Small intestine (tissue), 7 donors: ENCODE results near the gene ANKZF1. TPM values are rescaled to one million over a fixed set of nuclear protein-coding genes. Genes with fewer than 3 reads are reported as not detected.

Source experiments
- DNase-seq, 2 donors: peaks; one replicate each; pipeline versions ENCODE4 v3.0.0 to v3.0.0-alpha.2; 2013
- FAIRE-seq: peaks from 2 replicates; lab custom pipeline; 2012; peaks lifted over from hg19 to GRCh38; lab: Jason Lieb, UNC
- H3K27ac ChIP-seq, 3 donors: one replicate each; pipeline ENCODE4 v1.5.1; 2013; ENCODE audit warnings: low read length in 2 of 3, mild to moderate bottlenecking in 2 of 3, control low read depth in 1 of 3, inconsistent platforms in 1 of 3, low read depth in 1 of 3, moderate library complexity in 1 of 3
- H3K27me3 ChIP-seq, 3 donors: one replicate each; pipeline ENCODE4 v1.6.1; 2013; ENCODE audit warnings: low read length in 3 of 3, inconsistent platforms in 1 of 3; ENCODE audit not compliant: control insufficient read depth in 3 of 3, insufficient read depth in 3 of 3
- H3K36me3 ChIP-seq, 3 donors: one replicate each; pipeline ENCODE4 v1.6.1; 2013; ENCODE audit warnings: low read length in 3 of 3, inconsistent platforms in 1 of 3, low read depth in 1 of 3, mild to moderate bottlenecking in 1 of 3, moderate library complexity in 1 of 3; ENCODE audit not compliant: control insufficient read depth in 3 of 3, insufficient read depth in 2 of 3
- H3K4me1 ChIP-seq, 3 donors: one replicate each; pipeline ENCODE4 v1.6.1; 2013; ENCODE audit warnings: low read length in 2 of 3, inconsistent platforms in 1 of 3, low read depth in 1 of 3, mild to moderate bottlenecking in 1 of 3, moderate library complexity in 1 of 3; ENCODE audit not compliant: control insufficient read depth in 3 of 3, insufficient read depth in 2 of 3
- H3K4me3 ChIP-seq, 3 donors: one replicate each; pipeline ENCODE4 v1.5.1; 2013; ENCODE audit warnings: low read length in 3 of 3, control low read depth in 1 of 3, inconsistent platforms in 1 of 3, low read depth in 1 of 3, mild to moderate bottlenecking in 1 of 3, moderate library complexity in 1 of 3
- H3K9me3 ChIP-seq, 2 donors: one replicate each; pipeline ENCODE4 v1.6.1; 2013; ENCODE audit warnings: low read depth in 1 of 2, low read length in 1 of 2; ENCODE audit not compliant: control insufficient read depth in 2 of 2, insufficient read depth in 1 of 2
- WGBS, 3 donors: extraction: QIAGEN DNeasy Blood & Tissue Kit; methylation state at CpG; one replicate each; pipeline ENCODE4 v1.1.7; 2013; 5-methylcytosine and 5-hydroxymethylcytosine counted together
- polyA plus RNA-seq, 4 donors: library from polyadenylated mRNA; stranded (reverse) in 3 of 4; unstranded in 1 of 4; fragments of 200-250 nt in 3 of 4; fragments of 120-200 nt in 1 of 4; gene quantifications; one replicate each; pipeline versions ENCODE4 v1.2.1 to v1.2.3, GENCODE V29; 2013
- donor health status: healthy with polysubstance abuse.
- donor health status: control.
- donor health status: control.
- donor health status: Bipolar disorder and iron deficiency.
- donor health status: healthy.

The ANKZF1 gene
- polyA plus RNA-seq, 4 donors: 20.2 to 62.7 (median 36.7) TPM

DNA sequence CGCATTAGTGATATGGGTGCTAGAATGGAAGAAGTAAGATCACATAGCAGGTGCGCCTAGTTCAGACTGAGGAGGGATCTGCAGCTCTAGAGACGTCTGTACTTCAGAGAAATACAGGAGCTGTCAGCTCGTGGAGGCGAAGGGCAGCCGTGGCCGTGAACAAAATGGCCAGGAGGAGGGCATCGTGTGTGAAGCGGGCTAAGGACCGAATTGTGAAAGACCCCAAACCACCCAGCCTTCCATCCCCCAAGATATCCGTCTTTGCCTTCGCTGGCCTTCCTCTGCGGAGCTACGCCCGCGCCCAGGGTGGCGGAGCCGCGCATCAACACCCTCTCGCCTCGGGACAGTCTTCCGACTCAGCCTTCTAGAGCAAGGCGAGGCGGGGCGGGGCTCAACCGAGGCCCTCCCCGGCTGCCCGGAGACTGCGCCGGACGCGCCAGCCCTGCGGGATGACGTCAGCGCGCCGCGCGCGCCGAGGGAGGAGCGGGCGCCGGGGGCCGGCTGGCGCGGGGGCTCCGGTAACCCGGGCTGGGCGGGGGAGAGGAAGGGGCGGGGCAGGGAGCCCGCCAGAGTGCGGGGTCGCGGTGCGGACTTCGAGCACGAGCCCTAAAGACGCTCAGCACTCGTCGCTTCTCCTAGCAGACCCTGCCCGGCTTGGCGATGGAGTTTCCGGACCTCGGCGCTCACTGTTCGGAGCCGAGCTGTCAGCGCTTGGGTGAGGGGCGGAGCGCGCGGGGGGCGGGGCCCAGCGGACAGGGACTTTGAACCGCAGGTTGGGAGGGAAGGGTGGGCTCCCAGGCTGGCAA, 23.1 kb upstream of the ANKZF1 start, which contains the start of gene ZFAND2B:
Gene ZFAND2B, plus strand, starts transcription at position 455 of the 806 bp plus-strand sequence. Its CDS starts 206 bp downstream, at position 661.
- Histone ChIP-seq H3K27ac (peak within 1 kb of the TSS; percentile 88 to 100 (median 99)), H3K27me3 (no peaks in the 10 kb centered on the region), H3K4me1 (peaks cover 0 to 18% (median 0%) of the 10 kb centered on the region in 3 donors), H3K4me3 (peak within 1 kb of the TSS; percentile 63 to 93 (median 67)), H3K9me3 (no peaks in the 10 kb centered on the region), H3K36me3 (peaks cover 5 to 40% (median 9%) of the 10 kb centered on the region in 3 donors)
- FAIRE-seq (no peak), DNase-seq (peak; percentile 96 to 98)
- 0 to 1% (median 1%) methylated on average over 42 to 76 of the region's 76 CpGs for WGBS, 3 donors

DNA sequence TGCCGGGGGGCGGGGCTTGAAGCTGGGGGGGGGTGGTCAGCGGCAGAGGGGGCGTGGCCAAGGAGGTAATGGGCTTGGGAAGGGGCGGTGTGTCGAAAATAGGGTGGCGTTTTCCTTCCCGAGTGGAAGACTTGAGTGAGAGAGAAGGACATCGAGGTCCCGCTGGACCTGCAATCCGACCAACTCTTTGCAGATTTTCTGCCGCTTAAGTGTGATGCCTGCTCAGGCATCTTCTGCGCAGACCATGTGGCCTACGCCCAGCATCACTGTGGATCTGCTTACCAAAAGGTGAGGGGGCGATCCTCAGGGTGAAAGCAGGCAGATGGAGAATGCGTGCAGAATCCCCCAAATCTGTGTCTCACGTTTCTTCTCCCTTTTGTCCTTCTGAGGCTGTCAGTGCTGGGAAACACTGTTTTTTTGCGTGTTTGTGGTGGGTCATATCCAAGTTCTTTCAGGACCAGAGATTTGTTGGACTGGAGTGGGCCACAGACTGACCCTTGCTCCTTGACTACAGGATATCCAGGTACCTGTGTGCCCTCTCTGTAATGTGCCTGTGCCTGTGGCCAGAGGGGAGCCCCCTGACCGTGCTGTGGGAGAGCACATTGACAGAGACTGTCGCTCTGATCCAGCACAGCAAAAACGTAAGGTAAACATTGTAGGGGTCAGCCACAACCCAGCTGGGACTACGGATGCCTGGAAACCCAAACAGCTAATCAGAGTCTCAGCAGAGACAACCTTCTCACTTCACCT, 22.3 kb upstream of the ANKZF1 start:
- Histone ChIP-seq H3K4me3 (peak overlapping the region; percentile 63 to 75 (median 67)), H3K4me1 (peaks cover 0 to 18% (median 0%) of the 10 kb centered on the region in 3 donors), H3K27ac (peak overlapping the region in 2 of 3 donors; percentile 94 to 100), H3K36me3 (peaks cover 5 to 44% (median 9%) of the 10 kb centered on the region in 3 donors), H3K9me3 (no peaks in the 10 kb centered on the region), H3K27me3 (no peaks in the 10 kb centered on the region)
- no peak for DNase-seq
- 15 to 17% (median 15%) methylated on average over 17 to 22 of the region's 22 CpGs for WGBS, 3 donors
- FAIRE-seq: no peak

DNA sequence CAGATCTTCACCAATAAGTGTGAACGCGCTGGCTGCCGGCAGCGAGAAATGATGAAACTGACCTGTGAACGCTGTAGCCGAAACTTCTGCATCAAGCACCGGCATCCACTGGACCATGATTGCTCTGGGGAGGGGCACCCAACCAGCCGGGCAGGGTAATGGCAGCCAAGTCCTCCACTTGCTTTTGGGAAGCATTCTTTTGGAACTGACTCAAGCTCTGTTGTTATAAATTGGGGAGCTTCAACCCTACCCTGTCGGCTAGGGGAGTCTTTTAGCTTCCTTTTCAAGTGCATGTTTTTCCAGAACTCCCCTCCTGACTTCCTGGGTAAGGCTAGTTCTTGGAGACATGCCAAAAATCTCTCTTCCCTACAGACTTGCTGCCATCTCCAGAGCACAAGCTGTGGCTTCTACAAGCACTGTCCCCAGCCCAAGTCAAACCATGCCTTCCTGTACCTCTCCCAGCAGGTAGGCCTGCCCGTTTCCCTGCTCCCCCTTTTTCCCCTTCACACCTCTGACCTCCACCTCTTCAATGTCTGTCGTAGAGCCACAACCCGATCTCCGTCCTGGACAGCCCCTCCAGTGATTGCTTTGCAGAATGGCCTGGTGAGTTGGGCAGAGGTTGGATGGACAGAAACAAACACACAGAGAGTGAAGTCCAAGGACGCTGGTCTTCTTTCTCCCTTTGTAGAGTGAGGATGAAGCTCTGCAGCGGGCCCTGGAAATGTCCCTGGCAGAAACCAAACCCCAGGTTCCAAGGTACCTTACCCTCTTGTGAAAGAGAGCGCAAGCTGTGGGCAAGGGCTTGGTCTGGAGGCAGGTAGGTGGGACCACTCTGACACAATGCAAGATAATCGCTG, 21.5 kb upstream of the ANKZF1 start:
- H3K4me3 ChIP-seq: peak overlapping the region in 1 of 3 donors; percentile 75
- H3K9me3 ChIP-seq: no peaks in the 10 kb centered on the region
- FAIRE-seq: no peak

GRCh38 chr2:219209236-219210195, 20.1 kb upstream of the ANKZF1 start:
- peaks cover 5 to 66% (median 9%) of the 10 kb centered on the region in 3 donors for H3K36me3 ChIP-seq

More for the DNA sequence above, 21.5 kb upstream of the ANKZF1 start:
- Histone ChIP-seq H3K27ac (peak overlapping the region in 2 of 3 donors; percentile 71 to 100), H3K27me3 (no peaks in the 10 kb centered on the region), H3K36me3 (peaks cover 5 to 52% (median 9%) of the 10 kb centered on the region in 3 donors), H3K4me1 (peaks cover 0 to 18% (median 0%) of the 10 kb centered on the region in 3 donors)
- WGBS, 3 donors: 61 to 66% (median 64%) methylated on average over 17 of the region's 17 CpGs
- no peak for DNase-seq

GRCh38 chr2:219210196-219210885, 19.3 kb upstream of the ANKZF1 start:
- Histone ChIP-seq H3K9me3 (no peaks in the 10 kb centered on the region), H3K4me1 (peaks cover 0 to 18% (median 0%) of the 10 kb centered on the region in 3 donors), H3K27ac (peak overlapping the region in 1 of 3 donors; percentile 45), H3K4me3 (no peak overlapping the region), H3K36me3 (peaks cover 5 to 72% (median 9%) of the 10 kb centered on the region in 3 donors), H3K27me3 (no peaks in the 10 kb centered on the region)
- DNase-seq: no peak
- 94 to 96% (median 94%) methylated on average over 23 to 24 of the region's 24 CpGs for WGBS, 3 donors
- no peak for FAIRE-seq

More at GRCh38 chr2:219209236-219210195, 20.1 kb upstream of the ANKZF1 start:
- Histone ChIP-seq H3K9me3 (no peaks in the 10 kb centered on the region), H3K4me3 (no peak overlapping the region), H3K4me1 (peaks cover 0 to 18% (median 0%) of the 10 kb centered on the region in 3 donors), H3K27me3 (no peaks in the 10 kb centered on the region), H3K27ac (peak overlapping the region in 2 of 3 donors; percentile 29 to 48)
- 75 to 79% (median 75%) methylated on average over 16 to 18 of the region's 18 CpGs for WGBS, 3 donors
- DNase-seq (no peak), FAIRE-seq (no peak)

DNA sequence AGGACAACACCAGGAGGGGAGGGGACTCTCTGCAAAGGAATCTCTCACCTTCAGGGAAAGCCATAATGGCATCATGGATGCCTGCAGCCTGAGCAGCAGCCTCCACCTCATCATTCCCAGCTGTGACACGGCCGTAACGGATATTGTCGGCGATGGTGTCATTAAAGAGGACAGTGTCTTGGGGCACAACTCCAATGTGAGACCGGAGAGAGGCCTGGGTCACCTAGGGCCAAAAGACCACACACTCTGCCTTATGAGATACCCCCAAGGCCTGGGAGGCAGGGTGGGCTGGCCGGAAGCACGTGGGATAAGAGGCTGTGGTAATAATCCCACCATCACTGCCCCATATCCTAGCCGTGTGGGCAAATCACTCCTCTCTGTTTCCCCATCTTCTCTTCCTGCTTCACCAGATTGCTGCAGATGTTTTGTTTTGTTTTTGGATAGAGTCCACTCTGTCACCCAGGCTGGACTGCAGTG, 18.7 kb upstream of the ANKZF1 start:
- no peak overlapping the region for H3K4me3 ChIP-seq
- no peak for DNase-seq
- no peak for FAIRE-seq
- 91 to 94% (median 91%) methylated on average over 9 of the region's 9 CpGs for WGBS, 3 donors
- peaks cover 0 to 17% (median 0%) of the 10 kb centered on the region in 3 donors for H3K4me1 ChIP-seq
- no peaks in the 10 kb centered on the region for H3K9me3 ChIP-seq
- peaks cover 5 to 78% (median 11%) of the 10 kb centered on the region in 3 donors for H3K36me3 ChIP-seq
- H3K27me3 ChIP-seq: no peaks in the 10 kb centered on the region
- H3K27ac ChIP-seq: peak overlapping the region in 2 of 3 donors; percentile 27 to 45
